Breast epithelium (tissue), 3 donors: Measurements from ENCODE around the gene RNF10.

Source experiments
- CTCF ChIP-seq, 3 donors: fragments of 450-650 bp; IDR thresholded peaks; one replicate each; pipeline ENCODE4 v1.5.1; 2016 to 2017; ENCODE audit warnings: antibody characterized with exemption in 3 of 3, mild to moderate bottlenecking in 3 of 3, moderate library complexity in 3 of 3
- POLR2A ChIP-seq: fragments of 450-650 bp; IDR thresholded peaks from one replicate; pipeline ENCODE4 v1.6.1; 2016; ENCODE audit warnings: antibody characterized with exemption, mild to moderate bottlenecking, moderate library complexity
- POLR2AphosphoS5 ChIP-seq, 3 donors: sonication (generic); formaldehyde crosslinking; IDR thresholded peaks; one replicate each; pipeline ENCODE4 v1.6.1; 2017; ENCODE audit warnings: antibody characterized with exemption in 3 of 3

GRCh38 chr12:120542166-120542565, 8.0 kb downstream of the RNF10 start:
- TF ChIP-seq CTCF (IDR thresholded peaks at IDR 0.05) (no peak), POLR2A (no peak), POLR2AphosphoS5 (IDR thresholded peaks at IDR 0.05) (no peak)
